Motor neuron (in vitro differentiated cells): ENCODE measurements around the gene APC2. TPM values are rescaled to one million over a fixed set of nuclear protein-coding genes. Genes with fewer than 3 reads are reported as not detected.
"Not testable (repeated sequence)": the region's sequence is repeated elsewhere in the genome, so short reads cannot be mapped to it uniquely, and the experiment has no call there.

ENCODE experiments used
- ATAC-seq, 8 experiments: fragments of 200-7000 bp; cut with Tn5 transposase; replicated peaks in 6 of 8; 2 replicates each; pipeline ENCODE4 v1.8.0; 2021; ENCODE audit warnings: mild to moderate bottlenecking in 8 of 8, moderate library complexity in 8 of 8
- H3K27ac ChIP-seq, 2 donors: fragments of 250-450 bp; sonication (Bioruptor Pico); 2 replicates each; pipeline ENCODE4 v1.9.0; 2021; ENCODE audit warnings: antibody characterized with exemption in 2 of 2, mild to moderate bottlenecking in 2 of 2, moderate library complexity in 1 of 2
- H3K4me1 ChIP-seq, 2 donors: fragments of 250-450 bp; sonication (Bioruptor Pico); replicated peaks in 1 of 2; 2 replicates each; pipeline ENCODE4 v1.6.1; 2021; ENCODE audit warnings: antibody characterized with exemption in 2 of 2, mild to moderate bottlenecking in 2 of 2, moderate library complexity in 1 of 2
- H3K4me3 ChIP-seq, 5 donors: fragments of 250-450 bp; sonication (Bioruptor Pico); 2 replicates each; pipeline ENCODE4 v1.9.0; 2021; ENCODE audit warnings: antibody characterized with exemption in 5 of 5, mild to moderate bottlenecking in 5 of 5, moderate library complexity in 4 of 5
- WGBS, 10 experiments: fragments of 450-650 bp; shearing (Covaris generic); methylation state at CpG; one replicate each; pipeline ENCODE4 v1.0.0; 2022; 5-methylcytosine and 5-hydroxymethylcytosine counted together
- in situ Hi-C, 9 experiments: fragments of 400-800 bp; cut with MboI; loops; one replicate each; pipeline ENCODE4 v1.15.0; 2021; ENCODE audit warnings: low sequenced_read_pairs in 9 of 9, low pct_unique_long_range_greater_than_20kb in 2 of 9; ENCODE audit not compliant: unreplicated experiment in 9 of 9
- total RNA-seq, 8 experiments: library from RNA; unstranded; fragments of 300-600 nt; gene quantifications; 2 replicates each; pipeline versions ENCODE4 v1.2.3 to v1.2.4, GENCODE V29; 2022

The APC2 gene
- total RNA-seq, 8 experiments from 2014 or later, result 0.31 to 52.0 (median 31.9) TPM

DNA sequence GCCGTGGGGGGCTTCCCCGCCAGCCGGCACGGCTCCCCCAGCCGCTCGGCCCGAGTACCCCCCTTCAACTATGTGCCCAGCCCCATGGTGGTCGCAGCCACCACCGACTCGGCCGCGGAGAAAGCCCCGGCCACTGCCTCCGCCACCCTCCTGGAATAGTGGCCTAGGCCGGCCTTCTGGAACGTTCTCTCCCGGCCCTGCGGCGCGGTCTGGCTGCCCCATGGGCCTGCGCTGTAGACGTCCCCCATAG lies 20.1 kb downstream of the APC2 start:
- 28 to 40% methylated on average over 2 to 4 of the region's 22 CpGs; no CpG with 5 or more reads in 8 of the 10 experiments for WGBS, 10 experiments

DNA sequence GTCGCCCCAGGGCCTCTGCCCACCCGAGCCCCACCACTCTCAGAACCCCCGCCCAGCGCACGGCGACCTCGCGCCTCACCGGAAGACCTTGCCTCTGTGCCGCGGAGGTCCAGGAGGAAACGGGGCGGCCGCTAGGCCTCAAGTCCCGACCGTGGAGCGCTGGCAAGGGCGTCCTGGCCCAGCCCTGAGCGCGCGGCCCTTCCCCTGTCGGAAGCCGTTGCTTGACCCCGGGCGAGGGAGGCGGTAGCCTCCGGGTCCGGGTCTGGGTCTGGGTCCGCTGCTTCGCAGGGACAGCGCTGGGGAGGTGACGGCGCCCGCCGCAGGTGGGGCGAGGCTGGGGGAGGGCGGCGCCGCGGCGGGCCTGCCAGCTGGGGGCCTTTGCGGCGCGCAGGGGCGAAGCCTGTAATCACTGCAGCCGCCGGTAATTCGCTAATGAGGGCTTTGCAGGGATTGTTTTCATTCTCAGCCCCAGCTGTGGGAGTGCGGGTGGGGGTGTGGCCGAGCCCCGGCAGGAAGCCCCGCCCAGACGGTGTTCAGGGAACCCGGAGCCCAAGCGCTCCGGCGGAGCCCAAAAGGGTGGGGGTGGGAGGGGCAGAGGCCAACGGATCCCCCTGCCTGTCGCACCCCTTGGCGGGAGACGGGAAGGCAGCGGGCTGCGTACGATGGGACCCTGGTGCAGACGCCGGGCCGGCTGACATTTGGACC lies 20.5 kb downstream of the APC2 start:
- in situ Hi-C loops, result no loop called here
- Histone ChIP-seq H3K4me1 (peaks cover 37 to 38% of the 10 kb centered on the region in 2 donors), H3K4me3 (peak overlapping the region in 3 of 5 donors; percentile 20 to 27 (median 24)), H3K27ac (peak overlapping the region; percentile 34 to 56)
- 31 to 73% (median 52%) methylated on average over 3 to 15 of the region's 67 CpGs; no CpG with 5 or more reads in 7 of the 10 experiments for WGBS, 10 experiments
- peak; percentile 51 to 72 (median 64) for ATAC-seq

More for the DNA sequence above, 20.1 kb downstream of the APC2 start:
- ATAC-seq, result peak in 3 of 8 experiments; percentile 1 to 7 (median 3)
- Histone ChIP-seq H3K4me3 (peak overlapping the region in 3 of 5 donors; percentile 20 to 27 (median 24)), H3K4me1 (peaks cover 37 to 38% of the 10 kb centered on the region in 2 donors), H3K27ac (peak overlapping the region; percentile 34 to 56)
- in situ Hi-C loops, result no loop called here

DNA sequence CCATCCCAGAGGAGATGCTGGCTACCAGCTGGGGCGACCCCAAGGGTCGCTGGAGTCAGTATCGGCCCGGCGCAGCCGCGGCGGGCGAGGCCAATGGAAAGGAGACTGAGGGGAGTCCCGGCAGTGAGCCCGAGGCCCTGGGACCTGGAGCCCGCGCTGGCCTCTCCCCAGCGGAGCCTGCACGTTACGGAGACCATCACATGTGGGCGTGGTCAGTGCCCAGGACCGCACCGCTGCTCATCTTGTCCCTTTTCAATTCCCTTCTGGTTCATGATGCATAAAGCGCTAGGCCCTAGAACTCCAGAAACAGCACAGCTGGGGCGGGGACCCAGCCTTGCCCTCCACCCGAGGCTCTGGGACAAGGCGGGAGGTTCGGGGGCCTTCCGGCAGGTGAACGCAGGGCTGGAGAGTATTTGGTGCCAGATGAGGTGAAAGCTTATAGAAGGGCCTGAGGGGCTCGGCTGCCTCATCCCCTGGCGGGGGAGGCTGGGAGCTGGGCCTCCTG lies 21.1 kb downstream of the APC2 start:
- peaks cover 37 to 38% of the 10 kb centered on the region in 2 donors for H3K4me1 ChIP-seq
- peak; percentile 19 to 82 (median 70) for ATAC-seq
- H3K27ac ChIP-seq, result peak overlapping the region in 1 of 2 donors; percentile 56

DNA sequence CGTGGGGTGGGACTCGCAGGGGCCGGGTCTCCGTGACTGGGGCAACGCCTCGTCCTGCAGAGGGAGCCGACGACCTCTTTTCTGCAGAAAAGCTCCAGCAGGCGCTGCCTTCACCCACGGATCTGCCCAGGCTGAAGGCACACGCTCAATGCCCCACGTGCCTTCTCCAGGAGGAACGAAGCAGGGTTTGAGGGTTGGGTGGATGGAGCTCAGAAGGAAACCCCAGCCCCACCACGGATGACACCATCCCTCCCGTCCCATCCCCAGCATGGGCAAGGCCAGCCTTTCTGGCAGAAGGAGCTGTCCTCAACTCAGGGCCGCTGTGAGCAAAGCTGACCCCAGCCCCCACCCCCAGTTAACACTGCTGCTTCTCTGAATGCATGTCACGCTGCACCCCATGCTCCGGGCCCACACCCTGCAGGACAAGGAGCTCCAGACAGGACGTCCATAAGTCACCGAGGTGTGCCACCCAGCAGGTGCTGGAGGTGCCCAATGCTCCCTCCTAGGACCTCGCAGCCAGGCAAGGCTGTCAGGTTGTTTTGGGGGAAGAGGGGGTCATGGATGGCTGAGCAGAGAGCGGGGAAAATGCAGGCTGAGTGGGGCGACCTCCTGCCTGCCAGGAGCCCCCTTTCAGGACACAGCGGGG lies 21.7 kb downstream of the APC2 start:
- peak overlapping the region in 1 of 2 donors; percentile 56 for H3K27ac ChIP-seq
- peak overlapping the region in 3 of 5 donors; percentile 20 to 27 (median 24) for H3K4me3 ChIP-seq
- H3K4me1 ChIP-seq, result peaks cover 37 to 38% of the 10 kb centered on the region in 2 donors
- in situ Hi-C loops, result no loop called here
- WGBS, 10 experiments, result 0 to 34% (median 30%) methylated on average over 1 to 4 of the region's 24 CpGs; no CpG with 5 or more reads in 7 of the 10 experiments
- peak in 6 of 8 experiments; percentile 3 to 28 (median 11) for ATAC-seq

More for the DNA sequence above, 21.1 kb downstream of the APC2 start:
- in situ Hi-C loops, result no loop called here
- WGBS, 10 experiments, result 25 to 57% (median 33%) methylated on average over 2 to 8 of the region's 28 CpGs; no CpG with 5 or more reads in 6 of the 10 experiments
- peak overlapping the region in 3 of 5 donors; percentile 20 to 27 (median 24) for H3K4me3 ChIP-seq

DNA sequence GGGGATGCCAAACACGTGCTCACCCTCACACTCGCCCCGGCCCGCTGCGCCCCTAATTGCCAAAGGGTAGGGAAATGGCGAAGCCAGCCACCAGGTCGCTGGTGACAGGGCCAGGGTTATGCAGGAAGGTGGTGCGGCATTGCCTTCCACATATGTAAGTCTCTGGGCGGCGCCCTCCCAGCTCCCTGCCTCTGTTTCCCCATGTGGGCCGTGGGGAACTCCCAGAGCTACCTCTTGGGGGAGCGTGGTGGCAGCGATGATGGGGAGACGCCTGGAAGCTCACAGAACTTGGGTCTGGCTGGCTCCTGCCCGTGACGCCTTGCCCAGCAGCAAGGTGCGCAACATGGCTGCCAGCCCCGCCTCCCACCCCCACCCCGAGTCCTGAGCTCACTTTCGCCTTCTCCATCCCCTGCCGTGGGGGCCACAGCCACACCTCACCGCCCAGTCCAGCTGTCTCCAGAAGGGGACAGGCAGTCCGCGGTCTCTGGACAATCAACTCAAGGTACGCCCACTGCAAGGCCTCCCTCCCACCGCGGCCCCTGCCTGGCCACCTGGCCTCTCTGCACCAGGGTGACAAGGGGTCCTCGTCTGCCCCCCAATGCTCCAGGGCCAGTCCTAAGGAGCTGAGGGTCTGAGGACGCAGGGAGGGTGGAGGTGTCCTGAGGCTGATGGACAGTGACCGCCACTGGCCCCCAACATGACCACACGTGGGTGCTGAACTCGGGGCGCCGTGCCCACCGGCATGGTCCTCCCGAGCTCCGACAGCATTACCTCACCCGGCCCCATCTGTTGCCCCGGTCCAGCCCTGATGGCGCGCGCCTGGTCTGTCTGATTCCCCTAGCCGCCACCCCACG lies 22.5 kb downstream of the APC2 start:
- no peak for ATAC-seq
- peak overlapping the region in 1 of 2 donors; percentile 4 for H3K27ac ChIP-seq
- WGBS, 10 experiments, result 24 to 100% (median 40%) methylated on average over 1 to 6 of the region's 44 CpGs; no CpG with 5 or more reads in 7 of the 10 experiments
- H3K4me3 ChIP-seq, result no peak overlapping the region
- H3K4me1 ChIP-seq, result peaks cover 37 to 38% of the 10 kb centered on the region in 2 donors
- in situ Hi-C loops, result no loop called here

DNA sequence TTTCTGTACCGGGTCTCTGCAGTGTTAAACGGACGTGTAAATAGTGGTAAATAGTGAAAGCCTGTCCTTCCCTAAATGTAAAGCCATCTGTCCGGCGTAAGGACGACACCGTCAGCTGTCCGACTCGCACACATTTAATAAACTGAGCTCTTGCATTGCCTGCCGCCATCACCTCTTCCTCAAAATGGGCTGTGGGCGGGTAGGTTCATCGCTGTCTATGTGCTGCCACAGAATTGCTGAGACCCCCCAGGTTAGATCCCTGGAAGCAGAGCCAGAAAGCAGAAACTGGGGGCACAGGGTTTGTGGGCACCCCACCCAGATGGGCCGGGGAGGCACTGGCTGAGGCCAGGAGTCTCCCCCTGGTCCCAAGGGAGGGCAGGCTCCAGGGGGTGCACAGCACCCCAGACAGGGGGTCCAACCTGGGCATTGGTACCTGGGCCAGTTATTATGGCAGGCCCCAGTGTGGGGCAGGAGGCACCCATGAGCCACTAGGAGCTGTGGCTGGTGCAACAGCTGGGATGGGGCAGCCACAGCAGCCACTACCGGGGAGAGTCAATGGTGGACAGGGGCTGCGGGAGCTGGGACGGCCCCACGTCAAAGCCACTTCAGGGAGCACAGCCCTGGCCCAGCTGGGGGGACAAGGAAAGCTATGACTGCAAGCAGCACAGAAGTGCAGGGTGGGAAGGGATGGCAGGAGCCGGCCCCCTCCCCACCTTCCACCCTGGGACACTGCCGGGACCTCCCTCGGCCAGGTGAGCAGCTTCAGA lies 23.3 kb downstream of the APC2 start:
- H3K4me3 ChIP-seq, result no peak overlapping the region
- 46 to 100% (median 78%) methylated on average over 1 to 10 of the region's 20 CpGs; no CpG with 5 or more reads in 6 of the 10 experiments for WGBS, 10 experiments

DNA sequence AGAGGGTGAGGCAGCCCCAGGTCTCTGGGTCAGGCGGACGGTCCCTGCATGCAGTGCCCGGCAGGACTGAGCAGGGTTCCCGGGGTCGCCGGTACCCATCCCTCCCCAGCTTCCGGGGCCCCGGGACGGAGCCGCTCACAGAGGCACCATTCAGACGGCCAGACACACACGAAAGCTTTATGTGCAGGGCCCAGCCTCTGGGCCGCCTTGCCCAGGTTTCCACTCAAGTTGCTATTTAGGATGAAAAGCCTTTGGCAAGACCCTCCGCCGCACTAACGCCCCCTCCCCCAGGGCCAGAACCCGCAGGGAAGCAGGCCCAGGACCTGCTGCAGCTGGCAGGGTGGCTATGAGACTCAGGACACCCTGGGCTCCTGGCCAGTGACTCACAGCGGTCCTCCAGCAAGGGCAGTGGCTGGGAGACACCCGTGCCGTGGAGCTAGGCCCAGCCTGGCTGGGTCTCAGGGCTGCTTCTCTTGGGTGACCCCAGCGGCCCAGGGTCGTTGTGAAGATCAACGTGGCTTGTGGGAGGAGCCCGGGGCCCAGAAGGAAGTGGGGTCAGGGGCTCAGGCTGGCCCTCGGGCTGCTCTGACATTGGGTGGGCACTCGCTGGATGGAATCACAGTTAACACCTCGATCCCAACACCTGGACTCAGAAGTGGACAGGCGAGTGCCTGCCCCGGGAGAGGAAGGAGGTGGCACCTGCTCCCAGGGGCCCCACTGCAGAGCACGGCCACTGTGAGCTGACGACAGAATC lies 24.3 kb downstream of the APC2 start:
- Histone ChIP-seq H3K4me1 (peaks cover 42% of the 10 kb centered on the region in 2 donors), H3K27ac (no peak overlapping the region), H3K4me3 (no peak overlapping the region)
- 55 to 89% methylated on average over 8 of the region's 31 CpGs; no CpG with 5 or more reads in 8 of the 10 experiments for WGBS, 10 experiments
- in situ Hi-C loops, result no loop called here
- ATAC-seq, result no peak

More for the DNA sequence above, 23.3 kb downstream of the APC2 start:
- H3K27ac ChIP-seq, result peak overlapping the region in 1 of 2 donors; percentile 4
- in situ Hi-C loops, result no loop called here
- no peak for ATAC-seq
- peaks cover 42% of the 10 kb centered on the region in 2 donors for H3K4me1 ChIP-seq

DNA sequence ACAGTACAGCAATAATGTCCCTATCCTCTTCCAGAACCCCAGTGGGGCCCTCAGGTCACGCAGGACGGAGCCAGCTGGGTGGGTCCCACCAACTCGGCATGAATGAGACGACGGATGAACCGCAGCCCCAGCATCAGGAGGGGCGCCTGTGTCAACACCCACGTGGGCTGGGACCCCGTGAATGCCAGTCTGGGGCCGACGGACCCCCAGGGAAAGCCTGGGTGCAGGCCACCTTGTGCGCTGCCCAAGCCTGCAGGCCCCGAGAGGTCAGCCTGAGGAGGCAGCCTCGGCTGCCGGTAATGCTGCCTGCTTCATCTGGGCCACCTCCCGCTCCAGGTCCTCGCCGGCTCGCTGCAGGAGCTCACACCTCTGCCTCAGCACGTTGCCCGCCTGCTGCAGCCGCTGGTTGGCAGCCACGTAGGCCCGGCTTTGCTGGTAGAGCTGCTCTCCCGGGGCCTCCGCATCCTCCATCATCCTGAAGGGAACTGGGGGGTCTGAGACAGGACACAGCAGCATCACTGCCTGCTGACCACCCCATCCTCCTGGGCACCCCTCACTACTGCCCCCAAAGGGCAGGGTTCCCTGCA lies 24.9 kb downstream of the APC2 start:
- Histone ChIP-seq H3K4me1 (peaks cover 38 to 43% of the 10 kb centered on the region in 2 donors), H3K27ac (no peak overlapping the region), H3K4me3 (no peak overlapping the region)
- in situ Hi-C loops, result no loop called here
- 80 to 100% (median 100%) methylated on average over 1 to 3 of the region's 26 CpGs; no CpG with 5 or more reads in 7 of the 10 experiments for WGBS, 10 experiments
- no peak for ATAC-seq

DNA sequence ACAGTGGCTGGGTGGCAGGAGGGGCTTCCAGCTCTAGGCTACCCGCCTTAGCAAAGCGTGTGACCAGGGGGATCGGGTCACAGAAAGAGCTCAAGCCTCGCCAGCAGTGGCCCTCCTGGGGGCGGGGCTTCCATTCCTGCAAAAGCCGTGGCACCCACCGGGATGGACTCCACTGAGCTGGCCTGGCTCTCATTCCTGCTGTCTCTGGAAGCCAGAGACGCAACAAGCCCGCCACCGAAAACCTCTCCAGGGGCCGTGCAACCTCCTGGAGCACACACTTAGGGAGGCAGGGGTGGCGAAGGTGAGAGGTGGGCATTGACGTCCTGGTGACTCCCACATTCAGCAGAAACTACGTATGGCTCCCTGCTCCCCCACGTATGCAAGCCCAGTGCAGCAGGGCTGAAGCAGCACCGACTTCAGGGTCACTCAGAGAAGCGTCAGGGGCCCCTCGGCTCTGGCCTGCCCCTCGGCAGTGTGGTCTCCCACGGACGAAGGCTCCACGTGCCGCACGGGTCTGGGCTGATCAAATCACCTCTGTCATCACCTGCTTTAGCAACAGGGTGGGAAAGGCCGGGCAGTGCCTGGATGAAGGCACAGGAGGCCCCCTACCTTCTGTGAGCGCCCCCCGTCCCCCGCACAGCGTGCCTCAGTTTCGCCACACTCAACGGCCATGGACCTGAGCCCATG lies 26.0 kb downstream of the APC2 start:
- Histone ChIP-seq H3K27ac (no peak overlapping the region), H3K4me3 (no peak overlapping the region), H3K4me1 (peaks cover 30 to 33% of the 10 kb centered on the region in 2 donors)
- 82 to 100% (median 96%) methylated on average over 1 to 17 of the region's 31 CpGs; no CpG with 5 or more reads in 2 of the 10 experiments for WGBS, 10 experiments
- in situ Hi-C loops, result no loop called here
- no peak for ATAC-seq

DNA sequence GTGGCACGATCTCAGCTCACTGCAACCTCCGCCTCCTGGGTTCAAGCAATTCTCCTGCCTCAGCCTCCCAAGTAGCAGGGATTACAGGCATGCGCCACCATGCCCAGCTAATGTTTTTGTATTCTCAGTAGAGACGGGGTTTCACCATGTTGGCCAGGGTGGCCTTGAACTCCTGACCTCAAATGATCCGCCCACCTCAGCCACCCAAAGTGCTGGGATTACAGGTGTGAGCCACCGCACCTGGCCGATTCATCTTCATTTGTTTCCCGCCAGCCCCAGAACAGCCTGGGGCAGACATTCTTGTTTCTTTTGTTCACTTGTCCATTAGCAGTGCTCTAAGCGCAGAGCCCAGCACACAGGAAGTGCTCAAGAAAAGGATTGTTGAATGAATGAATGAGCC lies 27.1 kb downstream of the APC2 start:
- H3K4me1 ChIP-seq, result peaks cover 18 to 21% of the 10 kb centered on the region in 2 donors
- ATAC-seq, in situ Hi-C loops, H3K27ac ChIP-seq, H3K4me3 ChIP-seq: not testable (repeated sequence)
- WGBS, 10 experiments, result 70 to 100% (median 91%) methylated on average over 1 to 4 of the region's 9 CpGs; no CpG with 5 or more reads in 3 of the 10 experiments
